Subcutaneous abdominal adipose tissue (tissue), 5 donors: ENCODE data around the gene CRABP2.

Experiments used
- H3K27ac ChIP-seq: one replicate; pipeline ENCODE4 v1.7.0; 2013; ENCODE audit warnings: low read depth, mild to moderate bottlenecking, inconsistent platforms, low read length, moderate library complexity
- H3K27me3 ChIP-seq, 5 donors: one replicate each; pipeline ENCODE4 v1.7.0; 2013; ENCODE audit warnings: low read length in 5 of 5, inconsistent platforms in 1 of 5; ENCODE audit not compliant: control insufficient read depth in 5 of 5, insufficient read depth in 4 of 5
- H3K36me3 ChIP-seq, 5 donors: one replicate each; pipeline ENCODE4 v1.7.0; 2013; ENCODE audit warnings: low read length in 5 of 5; ENCODE audit not compliant: control insufficient read depth in 5 of 5, insufficient read depth in 5 of 5
- H3K4me1 ChIP-seq, 5 donors: one replicate each; pipeline ENCODE4 v1.7.0; 2013; ENCODE audit warnings: low read length in 5 of 5, mild to moderate bottlenecking in 3 of 5, moderate library complexity in 1 of 5; ENCODE audit not compliant: control insufficient read depth in 5 of 5, insufficient read depth in 5 of 5
- H3K4me3 ChIP-seq, 5 donors: one replicate each; pipeline ENCODE4 v1.7.0; 2013; ENCODE audit warnings: low read length in 5 of 5, low read depth in 1 of 5
- H3K9ac ChIP-seq, 5 donors: one replicate each; pipeline ENCODE4 v1.7.0; 2013; ENCODE audit warnings: low read length in 5 of 5, mild to moderate bottlenecking in 4 of 5, moderate library complexity in 3 of 5
- H3K9me3 ChIP-seq, 5 donors: one replicate each; pipeline ENCODE4 v1.7.0; 2013; ENCODE audit warnings: low read length in 5 of 5; ENCODE audit not compliant: control insufficient read depth in 5 of 5
- donor health status: healthy.
- donor health status: healthy.
- donor health status: healthy.
- donor health status: healthy.
- donor health status: healthy.

Gene CRABP2

GRCh38 chr1:156665539-156665938, 39.8 kb downstream of the CRABP2 start:
- Histone ChIP-seq H3K36me3 (no peaks in the 10 kb centered on the region), H3K9ac (no peak overlapping the region), H3K4me1 (peaks cover 23 to 99% (median 75%) of the 10 kb centered on the region in 5 donors), H3K4me3 (no peak overlapping the region), H3K9me3 (no peaks in the 10 kb centered on the region), H3K27me3 (peaks cover under 1 to 7% (median 3%) of the 10 kb centered on the region in 5 donors), H3K27ac (peak overlapping the region; percentile 71)

GRCh38 chr1:156664767-156665411, 40.5 kb downstream of the CRABP2 start:
- Histone ChIP-seq H3K36me3 (no peaks in the 10 kb centered on the region), H3K9me3 (no peaks in the 10 kb centered on the region), H3K27me3 (peaks cover 0 to 6% (median 3%) of the 10 kb centered on the region in 5 donors), H3K9ac (peak overlapping the region in 2 of 5 donors; percentile 45 to 52), H3K27ac (peak overlapping the region; percentile 71), H3K4me1 (peaks cover 26 to 97% (median 80%) of the 10 kb centered on the region in 5 donors), H3K4me3 (peak overlapping the region in 4 of 5 donors; percentile 3 to 32 (median 20))

GRCh38 chr1:156664046-156664766, 41.2 kb downstream of the CRABP2 start:
- Histone ChIP-seq H3K9ac (peak overlapping the region in 2 of 5 donors; percentile 45 to 52), H3K4me3 (peak overlapping the region in 4 of 5 donors; percentile 3 to 32 (median 20)), H3K36me3 (no peaks in the 10 kb centered on the region), H3K4me1 (peaks cover 26 to 97% (median 83%) of the 10 kb centered on the region in 5 donors), H3K27me3 (peaks cover 0 to 6% (median 3%) of the 10 kb centered on the region in 5 donors), H3K27ac (peak overlapping the region; percentile 71), H3K9me3 (no peaks in the 10 kb centered on the region)

DNA sequence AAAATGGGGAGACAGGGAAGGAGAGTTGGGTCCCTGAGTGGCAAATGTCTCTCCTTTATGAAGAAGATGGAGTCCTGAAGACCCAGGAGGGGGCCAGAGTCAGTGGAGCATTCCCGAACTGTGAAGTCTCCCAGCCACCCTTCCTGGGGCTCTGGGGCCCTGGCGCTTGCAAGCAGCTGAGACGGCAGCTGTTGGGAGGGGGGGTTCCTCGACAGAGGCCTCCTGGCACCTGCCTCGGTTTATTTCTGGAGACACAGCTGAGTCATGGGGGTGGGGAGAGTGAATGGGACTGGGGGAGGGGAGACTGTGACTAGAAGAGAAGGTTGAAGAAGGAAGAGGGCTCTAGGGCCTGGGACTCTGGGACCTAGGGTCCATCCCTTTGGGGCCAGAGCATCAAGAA, 42.2 kb downstream of the CRABP2 start:
- H3K9me3 ChIP-seq: no peaks in the 10 kb centered on the region
- no peaks in the 10 kb centered on the region for H3K36me3 ChIP-seq
- peaks cover 24 to 92% (median 83%) of the 10 kb centered on the region in 5 donors for H3K4me1 ChIP-seq
- H3K9ac ChIP-seq: no peak overlapping the region
- H3K27me3 ChIP-seq: peaks cover 0 to 7% (median 3%) of the 10 kb centered on the region in 5 donors
- H3K4me3 ChIP-seq: no peak overlapping the region
- peak overlapping the region; percentile 71 for H3K27ac ChIP-seq

- Histone ChIP-seq H3K4me1 (peaks cover 20 to 92% (median 81%) of the 10 kb centered on the region in 5 donors), H3K4me3 (no peak overlapping the region), H3K27me3 (peaks cover 0 to 12% (median 6%) of the 10 kb centered on the region in 5 donors), H3K9ac (peak overlapping the region in 1 of 5 donors; percentile 4), H3K9me3 (no peaks in the 10 kb centered on the region), H3K36me3 (no peaks in the 10 kb centered on the region), H3K27ac (peak overlapping the region; percentile 71)
Observed at GRCh38 chr1:156662800-156663055, 42.7 kb downstream of the CRABP2 start.

DNA sequence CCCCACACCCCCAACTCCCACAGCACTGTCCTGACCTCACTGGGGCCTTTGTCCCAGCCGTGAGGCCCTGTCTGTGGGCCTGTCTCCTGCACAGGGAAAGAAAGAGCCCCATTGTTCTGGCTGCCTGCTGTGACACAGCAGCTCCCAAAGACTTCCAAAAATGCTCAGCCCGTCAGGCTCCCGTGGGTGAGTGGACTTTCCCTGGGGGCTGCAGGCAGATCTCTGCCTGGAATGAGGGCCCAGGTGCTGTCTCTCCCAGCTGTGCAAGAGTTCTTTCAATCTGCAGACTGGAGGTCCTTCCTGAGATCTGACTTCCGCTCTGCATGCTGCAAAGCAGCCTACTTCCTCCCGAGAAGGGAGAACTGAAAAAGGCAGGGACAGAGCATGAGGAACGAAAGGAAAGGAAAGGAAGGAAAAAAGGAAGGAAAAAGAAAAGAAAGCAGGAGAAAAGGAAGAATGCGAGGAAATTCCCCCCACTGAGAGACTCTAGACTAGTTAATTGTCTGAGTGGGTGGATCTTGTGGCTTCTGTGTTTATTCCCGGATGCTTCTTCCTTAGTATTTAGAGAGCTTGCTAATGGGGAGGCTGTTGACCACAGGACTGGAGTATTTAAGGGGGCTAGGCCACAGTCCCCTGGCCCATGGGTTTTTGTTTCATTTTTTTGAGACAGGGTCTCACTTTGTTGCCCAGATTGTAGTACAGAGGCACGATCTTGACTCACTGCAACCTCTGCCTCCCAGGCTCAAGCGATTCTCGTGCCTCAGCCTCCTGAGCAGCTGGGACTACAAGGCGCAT, 43.2 kb downstream of the CRABP2 start:
- H3K4me1 ChIP-seq: peaks cover 20 to 92% (median 81%) of the 10 kb centered on the region in 5 donors
- no peaks in the 10 kb centered on the region for H3K9me3 ChIP-seq
- peaks cover 0 to 14% (median 10%) of the 10 kb centered on the region in 5 donors for H3K27me3 ChIP-seq
- H3K4me3 ChIP-seq: peak overlapping the region in 3 of 5 donors; percentile 6 to 20 (median 19)
- peak overlapping the region; percentile 71 for H3K27ac ChIP-seq
- peak overlapping the region in 2 of 5 donors; percentile 1 to 4 for H3K9ac ChIP-seq
- H3K36me3 ChIP-seq: no peaks in the 10 kb centered on the region

- peaks cover 10 to 28% (median 24%) of the 10 kb centered on the region in 5 donors for H3K27me3 ChIP-seq
- no peaks in the 10 kb centered on the region for H3K36me3 ChIP-seq
- peak overlapping the region in 3 of 5 donors; percentile 11 to 84 (median 24) for H3K9ac ChIP-seq
- H3K9me3 ChIP-seq: no peaks in the 10 kb centered on the region
- H3K4me1 ChIP-seq: peaks cover 20 to 85% (median 81%) of the 10 kb centered on the region in 5 donors
- peak overlapping the region in 3 of 5 donors; percentile 2 to 17 (median 3) for H3K4me3 ChIP-seq
- H3K27ac ChIP-seq: peak overlapping the region; percentile 86
Observed at GRCh38 chr1:156660752-156661112, 44.7 kb downstream of the CRABP2 start.

DNA sequence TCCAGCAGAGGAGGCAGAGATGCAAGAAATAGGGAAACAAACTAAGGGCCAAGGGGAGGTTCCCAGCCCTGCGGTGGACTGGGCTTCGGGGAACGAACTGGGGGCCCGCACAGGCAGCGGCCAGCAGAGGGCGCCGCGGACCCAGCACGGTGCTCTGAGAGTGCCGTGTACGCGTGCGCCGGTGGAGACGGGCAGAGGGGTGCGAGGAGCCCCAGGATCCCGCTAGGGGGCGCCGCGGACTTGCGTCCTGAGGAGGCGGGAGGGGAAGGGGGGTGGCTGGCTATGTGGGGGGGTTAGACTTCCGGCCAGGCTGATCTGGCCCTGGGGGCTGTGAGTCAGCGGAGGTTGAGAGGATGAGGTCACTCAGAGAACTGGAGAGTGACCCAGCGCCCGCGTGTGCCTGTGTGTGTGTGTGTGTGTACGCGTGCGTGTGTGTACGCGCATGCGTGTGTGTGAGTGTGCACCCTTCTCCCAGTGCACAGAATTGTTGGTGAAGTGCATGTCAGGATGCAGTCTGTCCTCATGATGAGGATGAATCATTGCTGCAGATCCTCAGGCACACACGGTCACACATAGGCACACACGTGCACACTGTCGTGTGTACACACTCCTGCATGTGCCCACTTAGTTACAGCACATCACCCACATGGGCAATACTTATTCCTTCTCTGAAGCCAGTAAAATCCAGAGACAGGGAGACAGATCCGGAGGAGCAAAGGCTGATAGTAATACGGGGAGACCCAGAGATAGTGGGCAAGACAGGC, 45.2 kb downstream of the CRABP2 start:
- Histone ChIP-seq H3K4me1 (peaks cover 20 to 80% (median 75%) of the 10 kb centered on the region in 5 donors), H3K4me3 (peak overlapping the region in 4 of 5 donors; percentile 13 to 54 (median 22)), H3K27me3 (peaks cover 10 to 31% (median 30%) of the 10 kb centered on the region in 5 donors), H3K9ac (peak overlapping the region in 3 of 5 donors; percentile 11 to 84 (median 32)), H3K9me3 (no peaks in the 10 kb centered on the region), H3K36me3 (no peaks in the 10 kb centered on the region), H3K27ac (peak overlapping the region; percentile 86)

DNA sequence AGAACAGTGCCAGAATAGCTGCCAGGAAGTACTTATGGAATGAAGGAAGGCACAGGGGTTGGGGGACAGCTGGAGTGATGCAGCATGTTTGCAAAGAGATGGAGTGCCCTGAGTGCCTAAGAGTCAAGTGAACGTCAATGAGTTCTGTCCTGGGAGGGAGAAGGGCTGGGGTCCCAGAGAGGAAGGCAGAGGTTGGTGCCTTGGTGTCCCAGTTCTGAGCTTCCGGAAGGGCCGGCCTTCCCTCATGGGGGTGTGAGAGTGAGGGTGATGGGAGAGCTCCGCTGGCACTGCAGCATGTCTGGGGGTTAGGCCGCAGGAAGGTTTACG, 45.8 kb downstream of the CRABP2 start:
- peaks cover 10 to 36% (median 31%) of the 10 kb centered on the region in 5 donors for H3K27me3 ChIP-seq
- H3K9me3 ChIP-seq: no peaks in the 10 kb centered on the region
- H3K36me3 ChIP-seq: no peaks in the 10 kb centered on the region
- peak overlapping the region in 3 of 5 donors; percentile 14 to 46 (median 31) for H3K4me3 ChIP-seq
- H3K9ac ChIP-seq: peak overlapping the region in 1 of 5 donors; percentile 32
- no peak overlapping the region for H3K27ac ChIP-seq
- peaks cover 18 to 75% (median 70%) of the 10 kb centered on the region in 5 donors for H3K4me1 ChIP-seq
